ENCODE data around the gene MAP4K2.
A peak's percentile ranks its signal among the peaks of the same experiment; 100 is the strongest.

The MAP4K2 gene

GRCh38 chr11:64810891-64811272 is 7.9 kb upstream of the MAP4K2 start:
- DNase-seq = peak; percentile 66

- DNase-seq = peak; percentile 96
Measured at GRCh38 chr11:64810271-64810890, 7.4 kb upstream of the MAP4K2 start, which contains the start of gene MEN1. TSS of gene MEN1 (minus strand) at chr11:64810551. CDS start at chr11:64810109, 442 bp downstream.

- no peak for DNase-seq
Measured at GRCh38 chr11:64809781-64810241, 6.8 kb upstream of the MAP4K2 start.

- DNase-seq = no peak
Measured at GRCh38 chr11:64805481-64805880, 2.5 kb upstream of the MAP4K2 start.

- DNase-seq = no peak
Measured at GRCh38 chr11:64804346-64805210, 1.6 kb upstream of the MAP4K2 start.

GRCh38 chr11:64803846-64804345 is 882 bp upstream of the MAP4K2 start:
- no peak for DNase-seq

- DNase-seq = no peak
Measured at GRCh38 chr11:64802370-64803157, 450 bp downstream of the MAP4K2 start.

- DNase-seq = peak; percentile 2
Measured at GRCh38 chr11:64801561-64802369, 1.2 kb downstream of the MAP4K2 start.

- DNase-seq = no peak
Measured at GRCh38 chr11:64801158-64801464, 1.9 kb downstream of the MAP4K2 start.

- DNase-seq = no peak
Measured at GRCh38 chr11:64800303-64801157, 2.5 kb downstream of the MAP4K2 start.

GRCh38 chr11:64799623-64800302 is 3.3 kb downstream of the MAP4K2 start:
- no peak for DNase-seq

- no peak for DNase-seq
Measured at GRCh38 chr11:64799256-64799622, 3.8 kb downstream of the MAP4K2 start.

GRCh38 chr11:64796757-64797541 is 6.1 kb downstream of the MAP4K2 start:
- DNase-seq = no peak

- DNase-seq = peak; percentile 53
Measured at GRCh38 chr11:64796047-64796756, 6.8 kb downstream of the MAP4K2 start.

- no peak for DNase-seq
Measured at GRCh38 chr11:64794526-64794925, 8.5 kb downstream of the MAP4K2 start.

- no peak for DNase-seq
Measured at GRCh38 chr11:64793271-64794160, 9.5 kb downstream of the MAP4K2 start.

- DNase-seq = no peak
Measured at GRCh38 chr11:64792482-64792881, 10.5 kb downstream of the MAP4K2 start.

GRCh38 chr11:64791781-64792291 is 11.2 kb downstream of the MAP4K2 start:
- no peak for DNase-seq
